Measurements from ENCODE around the gene PDE8A.
"Not testable (repeated sequence)": the region's sequence is repeated elsewhere in the genome, so short reads cannot be mapped to it uniquely, and the experiment has no call there.

Gene PDE8A

GRCh38 chr15:85137489-85138168 lies 156.0 kb downstream of the PDE8A start:
- DNase-seq, result peak; percentile 82 to 96 (median 82)

DNA sequence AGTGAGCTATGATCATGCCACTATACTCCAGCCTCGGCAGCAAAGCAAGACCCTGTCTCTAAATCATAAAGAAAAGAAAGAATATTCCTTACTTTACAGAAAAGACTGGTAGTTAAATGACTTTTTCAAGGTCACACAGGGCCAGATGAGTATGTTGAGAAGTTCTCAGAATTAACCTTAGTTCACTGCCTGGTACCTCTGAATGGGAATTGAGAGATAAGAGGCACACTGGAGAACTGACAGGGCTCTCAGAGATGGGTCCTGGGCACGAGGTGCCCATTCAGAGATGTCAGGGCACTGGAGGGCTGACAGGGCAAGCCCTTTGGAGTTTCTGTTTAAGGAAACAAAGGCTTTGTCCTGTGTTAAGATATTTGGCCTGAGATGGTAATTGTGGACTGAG lies 157.7 kb downstream of the PDE8A start:
- no peak for DNase-seq

DNA sequence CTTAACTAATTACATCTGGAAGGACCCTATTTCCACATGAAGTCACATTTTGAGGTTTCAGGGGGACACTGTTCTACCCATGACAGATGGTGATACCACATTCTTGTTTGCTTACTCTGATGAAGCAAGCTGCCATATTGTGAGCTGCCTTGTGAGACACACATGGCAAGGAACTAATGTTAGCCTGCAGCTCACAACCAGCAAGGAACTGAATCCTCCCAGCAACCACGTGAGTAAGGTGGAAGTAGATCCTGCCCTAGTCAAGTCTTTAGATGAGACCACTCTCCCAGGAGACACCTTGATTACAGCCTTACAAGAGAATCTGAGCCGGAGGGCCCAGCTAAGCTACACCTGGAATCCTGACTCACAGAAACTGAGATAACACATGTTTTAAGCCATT lies 160.1 kb downstream of the PDE8A start:
- DNase-seq, result no peak

DNA sequence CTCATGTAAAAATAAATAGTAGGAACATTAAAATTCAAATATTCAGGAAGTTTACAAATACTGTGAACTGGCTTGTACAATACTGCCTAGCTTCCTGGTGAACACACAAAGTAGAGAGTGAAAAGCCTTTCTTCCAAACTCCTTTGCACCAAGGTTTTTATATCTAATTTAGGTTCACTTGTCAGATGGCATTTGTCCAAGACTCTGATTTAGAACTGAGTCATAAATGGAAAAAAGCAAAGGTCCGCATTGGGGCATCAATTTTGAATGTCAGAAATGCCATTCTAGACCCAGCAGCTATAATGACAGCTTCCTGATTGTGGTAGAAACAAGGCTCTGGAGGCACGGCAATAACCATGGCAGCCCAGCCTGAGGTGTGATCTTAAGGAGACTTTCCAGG lies 160.7 kb downstream of the PDE8A start:
- DNase-seq, result no peak

- DNase-seq, result no peak
Observed at GRCh38 chr15:85149465-85150129, 167.9 kb downstream of the PDE8A start.

GRCh38 chr15:85150130-85150480 lies 168.4 kb downstream of the PDE8A start:
- DNase-seq, result no peak

DNA sequence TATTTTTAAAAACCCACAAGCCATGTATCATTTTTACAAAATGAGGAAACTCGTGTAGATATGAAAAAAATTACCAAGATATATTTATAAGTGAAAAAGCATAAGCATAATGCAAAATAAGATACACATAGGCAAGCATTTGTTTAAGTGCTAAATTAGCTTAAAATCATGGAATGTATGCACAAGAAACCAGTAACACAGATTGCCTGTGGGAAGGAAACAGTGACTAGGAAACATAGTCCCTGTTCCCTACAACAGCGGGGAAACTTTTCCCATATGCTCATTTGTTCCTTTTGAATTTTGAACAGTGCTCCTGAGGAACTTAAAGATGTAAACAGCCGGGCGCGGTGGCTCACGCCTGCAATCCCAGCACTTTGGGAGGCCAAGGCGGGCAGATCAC lies 169.5 kb downstream of the PDE8A start:
- DNase-seq, result no peak

DNA sequence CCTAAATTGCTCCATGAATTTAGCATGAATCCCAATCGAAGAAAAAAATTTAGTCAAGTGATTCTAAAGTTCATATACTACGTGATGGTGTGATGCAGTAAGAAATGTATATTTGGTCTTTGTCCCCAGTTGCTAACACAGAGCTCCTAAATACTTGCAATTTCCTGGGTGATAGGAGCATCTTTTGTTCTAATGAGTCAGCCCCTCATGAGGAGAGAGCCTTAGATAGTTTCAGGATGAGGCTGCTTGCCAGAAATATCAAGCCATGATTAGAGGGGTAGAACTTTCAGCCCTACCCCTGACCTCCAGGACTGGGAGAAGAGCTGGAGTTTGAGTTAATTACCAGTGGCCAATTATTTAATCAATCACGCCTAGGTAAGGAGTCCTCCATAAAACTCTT lies 170.2 kb downstream of the PDE8A start:
- no peak for DNase-seq

DNA sequence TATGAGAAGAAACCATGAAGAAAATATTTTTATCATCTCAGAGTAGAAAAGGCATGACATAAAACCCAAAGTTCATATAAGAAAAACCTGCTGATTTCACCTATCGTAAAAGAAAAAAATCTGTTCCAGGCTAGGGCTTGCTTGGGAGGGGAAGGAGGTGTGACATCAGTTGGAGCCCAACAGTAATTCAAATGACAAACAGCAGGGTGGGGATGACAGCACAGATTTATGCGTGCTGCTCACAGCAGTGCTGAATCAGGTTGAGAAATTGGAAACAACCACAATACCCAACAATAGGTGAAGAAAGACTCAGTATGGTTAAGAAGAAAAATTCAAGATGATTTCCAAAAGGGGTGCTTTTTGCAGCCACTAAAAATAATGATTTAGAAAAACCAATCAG lies 172.4 kb downstream of the PDE8A start:
- peak in 1 of 3 experiments; percentile 19 for DNase-seq

GRCh38 chr15:85155360-85155759 lies 173.7 kb downstream of the PDE8A start:
- no peak for DNase-seq

- DNase-seq, result no peak
Observed at GRCh38 chr15:85155857-85156256, 174.2 kb downstream of the PDE8A start.

GRCh38 chr15:85157344-85157743 lies 175.7 kb downstream of the PDE8A start:
- DNase-seq, result no peak

DNA sequence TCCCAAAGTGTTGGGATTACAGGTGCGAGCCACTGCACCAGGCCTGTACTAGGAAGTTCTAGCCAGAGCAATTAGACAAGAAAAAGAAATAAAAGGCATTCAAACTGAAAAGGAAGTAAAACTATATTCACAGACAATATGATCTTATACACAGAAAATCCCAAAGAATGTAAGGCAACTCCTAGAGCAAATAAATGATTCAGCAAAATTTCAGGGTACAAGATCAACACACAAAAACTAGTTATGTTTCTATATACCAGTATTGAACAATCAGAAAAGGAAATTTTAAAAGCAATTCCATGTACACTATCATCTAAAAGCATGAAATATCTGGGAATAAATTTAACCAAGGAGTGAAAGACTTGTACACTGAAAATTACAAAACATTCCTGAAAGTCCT lies 180.6 kb downstream of the PDE8A start:
- no peak for DNase-seq

DNA sequence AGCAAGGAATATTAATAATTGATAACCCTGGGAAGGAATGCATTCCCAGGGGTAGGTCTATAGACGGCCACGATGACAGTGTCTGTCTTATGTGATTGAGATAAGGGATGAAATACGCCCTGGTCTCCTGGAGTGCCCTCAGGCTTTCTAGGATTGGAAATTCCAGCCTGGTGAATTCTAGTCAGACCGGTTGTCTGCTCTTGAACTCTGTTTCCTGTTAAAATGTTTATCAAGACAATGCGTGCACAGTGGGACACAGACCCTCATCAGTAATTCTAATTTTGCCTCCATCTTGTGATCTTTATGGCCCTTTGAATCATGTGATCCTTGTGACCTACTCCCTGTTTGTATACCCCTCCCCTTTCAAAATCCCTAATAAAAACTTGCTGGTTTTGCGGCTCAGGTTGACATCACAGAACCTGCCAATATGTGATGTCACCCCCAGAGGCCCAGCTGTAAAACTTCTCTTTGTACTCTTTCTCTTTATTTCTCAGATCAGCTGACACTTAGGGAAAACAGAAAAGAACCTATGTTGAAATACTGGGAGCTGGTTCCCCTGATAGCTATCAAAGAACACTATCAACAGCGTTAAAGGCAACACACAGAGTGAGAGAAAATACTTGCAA lies 183.3 kb downstream of the PDE8A start:
- DNase-seq, result peak in 2 of 3 experiments; percentile 27 to 65

DNA sequence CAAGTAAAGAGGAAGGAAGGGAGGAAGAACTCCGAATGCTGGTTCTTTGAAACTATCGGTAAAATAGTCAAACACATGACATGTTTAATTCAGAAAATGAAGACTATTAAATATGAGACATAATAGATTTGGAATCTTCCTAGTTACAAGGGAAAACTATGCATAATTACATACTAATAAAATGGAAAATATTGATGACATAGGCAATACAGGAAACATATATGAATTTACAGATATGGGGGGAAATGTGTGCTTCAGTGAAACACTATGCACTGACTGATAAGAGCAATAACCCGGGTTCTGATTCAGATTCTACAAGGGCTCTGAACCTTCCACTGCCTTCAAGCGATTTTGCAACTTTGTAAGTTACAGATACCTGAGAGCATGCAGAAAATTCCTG lies 185.9 kb downstream of the PDE8A start:
- DNase-seq, result no peak

GRCh38 chr15:85168642-85169173 lies 187.1 kb downstream of the PDE8A start:
- DNase-seq, result peak in 2 of 3 experiments; percentile 80 to 89

DNA sequence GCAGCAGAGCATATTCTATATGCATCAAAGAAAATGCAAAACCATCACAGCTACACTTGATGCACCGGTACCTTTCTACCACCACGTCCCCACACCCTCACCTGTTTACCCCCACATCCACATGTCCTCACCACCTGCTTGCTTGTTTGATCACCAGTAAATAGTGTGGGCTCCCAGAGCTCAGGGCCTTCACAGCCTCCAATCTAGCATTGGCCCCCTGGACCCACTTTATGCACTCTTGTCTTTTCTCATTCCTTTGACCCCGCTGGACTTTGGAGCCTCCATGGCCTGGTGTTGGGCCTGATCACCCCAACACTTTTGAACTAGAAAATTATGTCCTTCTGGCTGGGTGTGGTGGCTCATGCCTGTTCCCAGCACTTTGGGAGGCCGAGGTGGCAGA lies 190.1 kb downstream of the PDE8A start:
- no peak for DNase-seq

GRCh38 chr15:85172846-85173490 lies 191.3 kb downstream of the PDE8A start:
- DNase-seq, result no peak

GRCh38 chr15:85173630-85174029 lies 192.0 kb downstream of the PDE8A start:
- not testable (repeated sequence) for DNase-seq

DNA sequence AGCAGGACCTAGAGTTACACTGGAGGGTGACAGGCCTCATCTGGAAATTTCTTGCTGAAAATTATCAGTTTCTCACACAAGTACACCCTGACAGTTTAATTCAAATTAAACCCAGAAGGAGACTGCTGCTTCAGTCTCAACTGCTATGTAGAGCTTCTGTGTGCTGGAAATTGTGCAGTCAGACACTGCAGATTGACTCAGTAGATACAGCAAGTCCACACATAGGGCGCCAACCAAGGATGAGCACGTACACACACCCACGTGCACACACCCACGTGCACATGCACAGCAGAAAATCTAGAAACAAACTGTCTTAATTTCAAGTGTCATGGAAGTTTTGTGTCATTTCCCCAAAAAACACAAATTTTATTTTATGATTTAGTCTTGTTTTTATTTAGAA lies 192.9 kb downstream of the PDE8A start:
- DNase-seq, result no peak

GRCh38 chr15:85177042-85177515 lies 195.4 kb downstream of the PDE8A start:
- peak in 1 of 3 experiments; percentile 63 for DNase-seq

DNA sequence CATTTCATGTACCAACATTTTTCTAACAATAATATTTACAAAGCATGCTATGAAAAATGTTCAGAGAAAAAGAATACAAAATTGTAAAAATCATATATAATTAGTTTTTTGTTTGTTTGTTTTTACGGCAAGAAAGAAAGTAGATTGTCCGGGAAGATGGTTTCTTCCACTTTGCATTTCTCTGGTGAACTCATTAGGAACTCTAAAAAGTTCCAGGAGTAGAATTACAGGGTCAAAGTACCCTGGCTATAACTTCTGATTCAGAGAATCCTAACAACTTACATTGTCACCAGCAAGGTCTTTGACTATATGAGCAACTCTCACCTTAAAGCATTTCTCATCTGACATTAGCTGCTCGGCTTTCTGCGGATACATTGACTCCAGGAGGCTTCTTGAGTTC lies 196.7 kb downstream of the PDE8A start:
- peak in 1 of 3 experiments; percentile 53 for DNase-seq

DNA sequence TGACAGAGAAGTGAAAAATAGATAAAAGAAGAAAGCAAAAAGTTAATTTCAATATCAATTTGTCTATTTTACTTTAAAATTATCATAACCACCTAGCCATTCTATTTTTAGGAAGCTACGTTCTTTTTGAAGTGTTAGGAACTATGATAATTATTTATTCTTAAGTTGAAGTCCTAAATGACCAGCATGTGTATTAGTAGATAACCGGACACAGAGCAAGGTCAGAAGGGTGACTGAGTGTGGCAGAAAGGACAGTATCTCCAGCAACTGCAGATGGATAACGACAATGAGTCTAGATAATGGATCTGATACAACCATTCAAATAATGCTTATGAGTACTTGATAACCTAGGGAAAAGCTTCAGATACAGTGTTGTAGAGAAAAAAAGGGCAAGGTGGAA lies 198.0 kb downstream of the PDE8A start:
- no peak for DNase-seq

Measured in NCI-H1417 (cell line).